Large intestine (tissue), 12 donors: Measurements from ENCODE around the gene ENPEP. TPM values are rescaled to one million over a fixed set of nuclear protein-coding genes. Genes with fewer than 3 reads are reported as not detected.
"Not testable (repeated sequence)": the region's sequence is repeated elsewhere in the genome, so short reads cannot be mapped to it uniquely, and the experiment has no call there.

Source experiments
- DNase-seq, 2 donors: peaks; one replicate each; pipeline versions ENCODE4 v3.0.0 to v3.0.0-alpha.2; 2013
- H3K27ac ChIP-seq: one replicate; pipeline ENCODE4 v1.5.1; 2013; ENCODE audit warnings: low read length
- H3K27me3 ChIP-seq: 2 replicates; pipeline ENCODE4 v1.6.1; 2013; ENCODE audit warnings: low read length; ENCODE audit not compliant: control insufficient read depth, insufficient read depth
- H3K36me3 ChIP-seq: 2 replicates; pipeline ENCODE4 v1.6.1; 2013; ENCODE audit warnings: low read length; ENCODE audit not compliant: control insufficient read depth, insufficient read depth
- H3K4me1 ChIP-seq: one replicate; pipeline ENCODE4 v1.6.1; 2013; ENCODE audit warnings: low read length; ENCODE audit not compliant: control insufficient read depth, insufficient read depth
- H3K4me3 ChIP-seq: one replicate; pipeline ENCODE4 v1.5.1; 2013; ENCODE audit warnings: low read length
- H3K9me3 ChIP-seq: one replicate; pipeline ENCODE4 v1.6.1; 2013; ENCODE audit warnings: mild to moderate bottlenecking, low read depth, low read length, moderate library complexity; ENCODE audit not compliant: control insufficient read depth
- WGBS: methylation state at CpG from one replicate; pipeline ENCODE4 v1.1.5; 2013; ENCODE audit warnings: low lambda C conversion rate; ENCODE audit not compliant: insufficient coverage; 5-methylcytosine and 5-hydroxymethylcytosine counted together
- long read RNA-seq, 11 donors: transcript quantifications; one replicate each; lab custom pipeline, GENCODE V29; 2026
- polyA plus RNA-seq: library from polyadenylated mRNA; unstranded; fragments of 120-200 nt; gene quantifications from one replicate; pipeline ENCODE4 v1.2.1, GENCODE V29; 2013

ENPEP gene
- 24.6 TPM for polyA plus RNA-seq
- long read RNA-seq, donor 1, full-length matches to known transcripts = 5 of 5 reads
- long read RNA-seq, donor 1, partial matches to known transcripts = 0 of 5 reads
- long read RNA-seq, donor 1, other reads (novel, unspliced or antisense) = 0 of 5 reads
- long read RNA-seq, donor 2, full-length matches to known transcripts = 6 of 14 reads
- long read RNA-seq, donor 2, partial matches to known transcripts = 8 of 14 reads
- long read RNA-seq, donor 2, other reads (novel, unspliced or antisense) = 0 of 14 reads
- long read RNA-seq, donor 3, full-length matches to known transcripts = 18 of 39 reads
- long read RNA-seq, donor 3, partial matches to known transcripts = 21 of 39 reads
- long read RNA-seq, donor 3, other reads (novel, unspliced or antisense) = 0 of 39 reads
- long read RNA-seq, donor 4 = 0 reads
- long read RNA-seq, donor 5 = 0 reads
- long read RNA-seq, donor 6, full-length matches to known transcripts = 2 of 7 reads
- long read RNA-seq, donor 6, partial matches to known transcripts = 5 of 7 reads
- long read RNA-seq, donor 6, other reads (novel, unspliced or antisense) = 0 of 7 reads
- long read RNA-seq, donor 7 = 0 reads
- long read RNA-seq, donor 8, full-length matches to known transcripts = 13 of 41 reads
- long read RNA-seq, donor 8, partial matches to known transcripts = 19 of 41 reads
- long read RNA-seq, donor 8, other reads (novel, unspliced or antisense) = 9 of 41 reads
- long read RNA-seq, donor 9, full-length matches to known transcripts = 15 of 38 reads
- long read RNA-seq, donor 9, partial matches to known transcripts = 23 of 38 reads
- long read RNA-seq, donor 9, other reads (novel, unspliced or antisense) = 0 of 38 reads
- long read RNA-seq, donor 10, full-length matches to known transcripts = 7 of 7 reads
- long read RNA-seq, donor 10, partial matches to known transcripts = 0 of 7 reads
- long read RNA-seq, donor 10, other reads (novel, unspliced or antisense) = 0 of 7 reads
- long read RNA-seq, donor 11, full-length matches to known transcripts = 12 of 12 reads
- long read RNA-seq, donor 11, partial matches to known transcripts = 0 of 12 reads
- long read RNA-seq, donor 11, other reads (novel, unspliced or antisense) = 0 of 12 reads

- Histone ChIP-seq H3K27ac (peak within 1 kb of the TSS; percentile 27), H3K4me1 (peaks cover 7% of the 10 kb centered on the region), H3K36me3 (no peaks in the 10 kb centered on the region), H3K27me3 (no peaks in the 10 kb centered on the region), H3K9me3 (peaks cover 6% of the 10 kb centered on the region), H3K4me3 (peak within 1 kb of the TSS; percentile 28)
- DNase-seq = peak; percentile 48 to 64
- 25% methylated on average over 3 of the region's 39 CpGs for WGBS
These were observed at the start of gene ENPEP for GRCh38 chr4:110475881-110476818. TSS of gene ENPEP (plus strand) at chr4:110476155. CDS start at chr4:110476415, 260 bp downstream.

- not testable (repeated sequence) for H3K9me3 ChIP-seq, H3K27ac ChIP-seq, H3K27me3 ChIP-seq, DNase-seq, H3K4me3 ChIP-seq, H3K4me1 ChIP-seq, H3K36me3 ChIP-seq
- WGBS = no CpG with 5 or more reads among the region's 2 CpGs
These were observed 44.1 kb upstream of the ENPEP start for GRCh38 chr4:110431805-110432204.

- H3K4me3 ChIP-seq, H3K4me1 ChIP-seq, H3K27me3 ChIP-seq, H3K36me3 ChIP-seq, H3K9me3 ChIP-seq, DNase-seq, H3K27ac ChIP-seq: not testable (repeated sequence)
- WGBS = 80% methylated on average over 1 of the region's 3 CpGs
These were observed 38.7 kb upstream of the ENPEP start for GRCh38 chr4:110437292-110437691.

GRCh38 chr4:110439209-110439608 lies 36.7 kb upstream of the ENPEP start:
- WGBS = no CpG with 5 or more reads among the region's 1 CpG
- not testable (repeated sequence) for DNase-seq, H3K4me3 ChIP-seq

GRCh38 chr4:110442309-110442708 lies 33.6 kb upstream of the ENPEP start:
- no peak overlapping the region for H3K27ac ChIP-seq
- H3K27me3 ChIP-seq = no peaks in the 10 kb centered on the region
- DNase-seq = no peak

More at GRCh38 chr4:110439209-110439608, 36.7 kb upstream of the ENPEP start:
- H3K4me1 ChIP-seq, H3K9me3 ChIP-seq, H3K27me3 ChIP-seq, H3K27ac ChIP-seq, H3K36me3 ChIP-seq: not testable (repeated sequence)

GRCh38 chr4:110442788-110443187 lies 33.2 kb upstream of the ENPEP start:
- Histone ChIP-seq H3K36me3 (no peaks in the 10 kb centered on the region), H3K27ac (no peak overlapping the region), H3K9me3 (no peaks in the 10 kb centered on the region), H3K4me3 (no peak overlapping the region), H3K4me1 (no peaks in the 10 kb centered on the region), H3K27me3 (no peaks in the 10 kb centered on the region)
- no CpG with 5 or more reads among the region's 2 CpGs for WGBS
- DNase-seq = no peak

More at GRCh38 chr4:110442309-110442708, 33.6 kb upstream of the ENPEP start:
- Histone ChIP-seq H3K9me3 (no peaks in the 10 kb centered on the region), H3K4me1 (no peaks in the 10 kb centered on the region), H3K4me3 (no peak overlapping the region), H3K36me3 (no peaks in the 10 kb centered on the region)
- WGBS = no CpG with 5 or more reads among the region's 2 CpGs

GRCh38 chr4:110449947-110450346 lies 26.0 kb upstream of the ENPEP start:
- DNase-seq = peak; percentile 78 to 89
- peaks cover 22% of the 10 kb centered on the region for H3K4me1 ChIP-seq
- no peak overlapping the region for H3K4me3 ChIP-seq
- H3K27ac ChIP-seq = peak overlapping the region; percentile 17
- no peaks in the 10 kb centered on the region for H3K27me3 ChIP-seq
- no CpG with 5 or more reads among the region's 2 CpGs for WGBS
- peaks cover 2% of the 10 kb centered on the region for H3K9me3 ChIP-seq
- no peaks in the 10 kb centered on the region for H3K36me3 ChIP-seq

GRCh38 chr4:110452546-110452945 lies 23.4 kb upstream of the ENPEP start:
- no CpG with 5 or more reads among the region's 2 CpGs for WGBS

GRCh38 chr4:110454441-110454840 lies 21.5 kb upstream of the ENPEP start:
- no peak overlapping the region for H3K27ac ChIP-seq
- H3K4me1 ChIP-seq = peaks cover 22% of the 10 kb centered on the region
- no peaks in the 10 kb centered on the region for H3K36me3 ChIP-seq
- DNase-seq = no peak
- H3K4me3 ChIP-seq = no peak overlapping the region
- 50% methylated on average over 1 of the region's 2 CpGs for WGBS
- no peaks in the 10 kb centered on the region for H3K27me3 ChIP-seq
- H3K9me3 ChIP-seq = peaks cover 2% of the 10 kb centered on the region

More at GRCh38 chr4:110452546-110452945, 23.4 kb upstream of the ENPEP start:
- Histone ChIP-seq H3K9me3 (peaks cover 2% of the 10 kb centered on the region), H3K4me3 (no peak overlapping the region), H3K27ac (no peak overlapping the region), H3K27me3 (no peaks in the 10 kb centered on the region), H3K4me1 (peaks cover 22% of the 10 kb centered on the region), H3K36me3 (no peaks in the 10 kb centered on the region)
- DNase-seq = peak; percentile 18 to 62
